ENCODE results near the gene TMEM132D.

GRCh38 chr12:129870796-129871195 lies 33.0 kb downstream of the TMEM132D start:
- TF ChIP-seq, protein P1, sequence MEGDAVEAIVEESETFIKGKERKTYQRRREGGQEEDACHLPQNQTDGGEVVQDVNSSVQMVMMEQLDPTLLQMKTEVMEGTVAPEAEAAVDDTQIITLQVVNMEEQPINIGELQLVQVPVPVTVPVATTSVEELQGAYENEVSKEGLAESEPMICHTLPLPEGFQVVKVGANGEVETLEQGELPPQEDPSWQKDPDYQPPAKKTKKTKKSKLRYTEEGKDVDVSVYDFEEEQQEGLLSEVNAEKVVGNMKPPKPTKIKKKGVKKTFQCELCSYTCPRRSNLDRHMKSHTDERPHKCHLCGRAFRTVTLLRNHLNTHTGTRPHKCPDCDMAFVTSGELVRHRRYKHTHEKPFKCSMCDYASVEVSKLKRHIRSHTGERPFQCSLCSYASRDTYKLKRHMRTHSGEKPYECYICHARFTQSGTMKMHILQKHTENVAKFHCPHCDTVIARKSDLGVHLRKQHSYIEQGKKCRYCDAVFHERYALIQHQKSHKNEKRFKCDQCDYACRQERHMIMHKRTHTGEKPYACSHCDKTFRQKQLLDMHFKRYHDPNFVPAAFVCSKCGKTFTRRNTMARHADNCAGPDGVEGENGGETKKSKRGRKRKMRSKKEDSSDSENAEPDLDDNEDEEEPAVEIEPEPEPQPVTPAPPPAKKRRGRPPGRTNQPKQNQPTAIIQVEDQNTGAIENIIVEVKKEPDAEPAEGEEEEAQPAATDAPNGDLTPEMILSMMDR (IDR thresholded peaks at IDR 0.05; ENCODE audit: low read length) = no peak
- TF ChIP-seq EZH2 (IDR thresholded peaks at IDR 0.05; ENCODE audit: borderline replicate concordance, low read length) = no peak
